ENCODE data around the gene PLA2R1. TPM values are rescaled to one million over a fixed set of nuclear protein-coding genes. Genes with fewer than 3 reads are reported as not detected.

PLA2R1 gene
- total and polyA plus RNA-seq, 10 donors = 1.3 to 17.0 (median 10.1) TPM

GRCh38 chr2:160036736-160037135 lies 25.7 kb downstream of the PLA2R1 start:
- Histone ChIP-seq H3K9me3 (no peaks in the 10 kb centered on the region), H3K4me1 (no peaks in the 10 kb centered on the region), H3K36me3 (peaks cover 0 to 9% (median 0%) of the 10 kb centered on the region in 6 donors), H3K27me3 (replicated peaks in 1 of 7) (no peaks in the 10 kb centered on the region), H3K4me3 (no peak overlapping the region), H3K27ac (no peak overlapping the region)
- intact Hi-C loops (cut with DNase I; ENCODE audit: low total_unique reads) = no loop called here
- no peak for DNase-seq
- TF ChIP-seq, protein P1, sequence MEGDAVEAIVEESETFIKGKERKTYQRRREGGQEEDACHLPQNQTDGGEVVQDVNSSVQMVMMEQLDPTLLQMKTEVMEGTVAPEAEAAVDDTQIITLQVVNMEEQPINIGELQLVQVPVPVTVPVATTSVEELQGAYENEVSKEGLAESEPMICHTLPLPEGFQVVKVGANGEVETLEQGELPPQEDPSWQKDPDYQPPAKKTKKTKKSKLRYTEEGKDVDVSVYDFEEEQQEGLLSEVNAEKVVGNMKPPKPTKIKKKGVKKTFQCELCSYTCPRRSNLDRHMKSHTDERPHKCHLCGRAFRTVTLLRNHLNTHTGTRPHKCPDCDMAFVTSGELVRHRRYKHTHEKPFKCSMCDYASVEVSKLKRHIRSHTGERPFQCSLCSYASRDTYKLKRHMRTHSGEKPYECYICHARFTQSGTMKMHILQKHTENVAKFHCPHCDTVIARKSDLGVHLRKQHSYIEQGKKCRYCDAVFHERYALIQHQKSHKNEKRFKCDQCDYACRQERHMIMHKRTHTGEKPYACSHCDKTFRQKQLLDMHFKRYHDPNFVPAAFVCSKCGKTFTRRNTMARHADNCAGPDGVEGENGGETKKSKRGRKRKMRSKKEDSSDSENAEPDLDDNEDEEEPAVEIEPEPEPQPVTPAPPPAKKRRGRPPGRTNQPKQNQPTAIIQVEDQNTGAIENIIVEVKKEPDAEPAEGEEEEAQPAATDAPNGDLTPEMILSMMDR (IDR thresholded peaks at IDR 0.05 in 8 of 11, conservative IDR thresholded peaks at IDR 0.05 in 3 of 11) = no peak
- TF ChIP-seq POLR2AphosphoS5 (IDR thresholded peaks at IDR 0.05) (no peak), POLR2A (IDR thresholded peaks at IDR 0.05) (no peak)
- WGBS, 5 donors = 64 to 81% (median 67%) methylated on average over 3 of the region's 3 CpGs

- Histone ChIP-seq H3K4me3 (no peak overlapping the region), H3K4me1 (no peaks in the 10 kb centered on the region), H3K36me3 (peaks cover 0 to 9% (median 0%) of the 10 kb centered on the region in 6 donors), H3K27me3 (replicated peaks in 1 of 7) (no peaks in the 10 kb centered on the region), H3K27ac (no peak overlapping the region), H3K9me3 (no peaks in the 10 kb centered on the region)
- TF ChIP-seq, protein P1 (IDR thresholded peaks at IDR 0.05 in 8 of 11, conservative IDR thresholded peaks at IDR 0.05 in 3 of 11) = no peak
- TF ChIP-seq POLR2A (IDR thresholded peaks at IDR 0.05) (no peak), POLR2AphosphoS5 (IDR thresholded peaks at IDR 0.05) (no peak)
- no peak for DNase-seq
- intact Hi-C loops (cut with DNase I; ENCODE audit: low total_unique reads) = no loop called here
- 94 to 100% (median 96%) methylated on average over 1 of the region's 1 CpG for WGBS, 5 donors
Observed at GRCh38 chr2:160035125-160035524, 27.3 kb downstream of the PLA2R1 start.

DNA sequence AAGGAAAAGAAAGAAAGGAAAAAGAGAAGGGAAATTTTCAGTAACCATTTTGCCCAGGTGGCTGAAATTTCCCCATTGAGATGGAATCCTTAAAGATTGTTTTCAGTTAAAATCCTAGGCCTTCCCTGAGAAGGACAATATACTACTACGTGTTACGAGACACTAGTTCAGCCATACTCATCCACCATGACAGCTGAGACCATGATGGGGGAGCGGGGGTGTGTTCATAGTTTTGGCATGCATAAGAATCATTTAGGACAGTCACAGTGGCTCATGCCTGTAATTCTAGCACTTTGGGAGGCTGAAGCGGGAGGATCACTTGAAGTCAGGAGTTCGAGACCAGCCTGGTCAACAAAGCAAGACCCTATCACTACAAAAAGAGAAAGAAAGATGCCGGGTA lies 28.0 kb downstream of the PLA2R1 start:
- peaks cover 0 to 9% (median 0%) of the 10 kb centered on the region in 6 donors for H3K36me3 ChIP-seq
- 82 to 96% (median 88%) methylated on average over 6 of the region's 6 CpGs for WGBS, 5 donors
- TF ChIP-seq POLR2A (IDR thresholded peaks at IDR 0.05) = no peak
- TF ChIP-seq, protein P1 (IDR thresholded peaks at IDR 0.05 in 8 of 11, conservative IDR thresholded peaks at IDR 0.05 in 3 of 11) = no peak
- TF ChIP-seq POLR2AphosphoS5 (IDR thresholded peaks at IDR 0.05) = no peak
- no peaks in the 10 kb centered on the region for H3K4me1 ChIP-seq
- H3K4me3 ChIP-seq = no peak overlapping the region
- intact Hi-C loops (cut with DNase I; ENCODE audit: low total_unique reads) = no loop called here
- DNase-seq = no peak
- no peaks in the 10 kb centered on the region for H3K27me3 ChIP-seq (replicated peaks in 1 of 7)
- H3K27ac ChIP-seq = no peak overlapping the region
- H3K9me3 ChIP-seq = no peaks in the 10 kb centered on the region

- H3K4me3 ChIP-seq = no peak overlapping the region
- no peak overlapping the region for H3K27ac ChIP-seq
- no peaks in the 10 kb centered on the region for H3K9me3 ChIP-seq
- WGBS, 5 donors = 85 to 99% (median 87%) methylated on average over 2 of the region's 2 CpGs
- intact Hi-C loops (cut with DNase I; ENCODE audit: low total_unique reads) = no loop called here
- no peak for DNase-seq
- no peaks in the 10 kb centered on the region for H3K4me1 ChIP-seq
- H3K27me3 ChIP-seq (replicated peaks in 1 of 7) = no peaks in the 10 kb centered on the region
- H3K36me3 ChIP-seq = peaks cover 0 to 8% (median 0%) of the 10 kb centered on the region in 6 donors
- TF ChIP-seq POLR2AphosphoS5 (IDR thresholded peaks at IDR 0.05) (no peak), POLR2A (IDR thresholded peaks at IDR 0.05) (no peak)
- TF ChIP-seq, protein P1 (IDR thresholded peaks at IDR 0.05 in 8 of 11, conservative IDR thresholded peaks at IDR 0.05 in 3 of 11) = no peak
Observed at GRCh38 chr2:160033732-160034392, 28.6 kb downstream of the PLA2R1 start.
